ENCODE measurements around the gene TNC.

TNC gene

GRCh38 chr9:115006660-115007059 is 111.3 kb downstream of the TNC start:
- DNase-seq, result no peak

DNA sequence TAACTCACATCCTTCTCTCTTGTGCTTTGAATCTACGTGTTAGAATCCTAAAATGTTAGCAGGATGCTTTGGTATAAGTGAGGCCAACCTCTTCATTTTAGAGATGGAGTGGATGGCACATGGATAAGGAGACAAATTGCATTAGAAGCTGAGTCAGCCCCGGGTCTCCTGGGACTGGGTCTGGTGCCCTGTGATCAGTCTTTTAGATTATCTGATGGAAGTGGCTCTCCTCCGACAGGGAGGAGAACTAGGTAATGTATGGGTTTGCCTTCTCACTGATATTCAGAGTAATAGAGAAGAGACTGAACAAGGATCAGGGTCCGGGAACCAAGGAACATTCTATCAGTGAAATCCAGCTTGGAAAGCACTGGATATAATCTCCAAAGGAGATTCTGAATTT is 112.6 kb downstream of the TNC start:
- no peak for DNase-seq

DNA sequence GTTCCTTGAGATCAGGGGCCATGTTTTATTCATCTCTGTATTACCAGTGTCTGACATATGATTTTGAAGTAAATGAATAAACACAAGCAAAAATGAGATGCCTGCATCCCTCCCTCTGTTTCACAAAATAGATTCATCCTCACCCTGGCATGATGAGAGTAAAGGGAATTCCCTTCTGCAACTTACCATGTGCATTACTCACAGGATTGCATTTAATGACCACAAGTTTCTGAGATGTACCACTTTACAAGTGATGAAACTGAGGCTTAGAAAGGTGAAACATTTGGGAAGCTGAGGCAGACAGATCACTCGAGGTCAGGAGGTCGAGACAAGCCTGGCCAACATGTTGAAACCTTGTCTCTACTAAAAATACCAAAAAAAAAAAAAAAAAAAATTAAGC is 113.4 kb downstream of the TNC start:
- DNase-seq, result no peak

GRCh38 chr9:115002371-115003120 is 115.4 kb downstream of the TNC start:
- DNase-seq, result no peak

- DNase-seq, result no peak
These were observed 117.7 kb downstream of the TNC start for GRCh38 chr9:115000217-115000639.

DNA sequence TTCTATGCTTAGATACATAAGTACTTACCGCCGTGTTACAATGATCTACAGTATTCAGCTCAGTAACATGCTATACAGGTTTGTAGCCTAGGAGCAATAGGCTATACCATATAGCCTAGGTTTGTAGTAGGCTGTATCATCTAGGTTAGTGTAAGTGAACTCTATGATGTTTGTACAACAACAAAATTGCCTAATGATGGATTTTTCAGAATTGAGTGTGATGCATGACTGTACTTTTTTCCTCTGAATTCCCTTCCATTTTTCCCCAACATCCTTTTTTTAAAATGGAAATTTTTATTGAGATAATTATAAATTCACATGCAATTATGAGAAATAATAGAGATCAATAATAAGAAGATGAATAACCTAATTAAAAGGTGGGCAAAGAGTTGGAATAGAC is 119.6 kb downstream of the TNC start:
- no peak for DNase-seq

DNA sequence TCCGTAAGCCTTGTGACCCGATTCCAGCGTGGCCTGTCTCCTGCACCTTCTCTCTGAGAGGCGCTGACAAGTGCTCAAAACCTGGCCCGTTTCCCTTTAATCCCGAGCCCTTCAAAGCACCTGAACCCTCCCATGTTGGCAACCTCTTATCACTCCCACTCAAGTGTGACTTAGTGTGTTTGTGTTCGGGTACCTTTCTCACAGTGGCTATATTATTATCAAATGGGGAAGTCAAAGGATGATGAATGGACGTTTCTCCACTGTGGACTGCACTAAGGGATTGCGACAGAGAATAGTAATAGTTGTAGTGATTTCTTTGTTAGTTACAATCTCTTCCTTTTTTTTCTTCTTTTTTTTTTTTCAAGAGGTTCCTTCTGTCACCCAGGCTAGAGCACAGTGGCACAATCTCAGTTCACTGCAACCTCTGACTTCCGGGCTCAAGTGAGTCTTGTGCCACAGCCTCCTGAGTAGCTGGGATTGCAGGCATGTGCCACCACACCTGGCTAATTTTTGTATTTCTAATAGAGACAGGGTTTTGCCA is 122.2 kb downstream of the TNC start:
- no peak for DNase-seq

DNA sequence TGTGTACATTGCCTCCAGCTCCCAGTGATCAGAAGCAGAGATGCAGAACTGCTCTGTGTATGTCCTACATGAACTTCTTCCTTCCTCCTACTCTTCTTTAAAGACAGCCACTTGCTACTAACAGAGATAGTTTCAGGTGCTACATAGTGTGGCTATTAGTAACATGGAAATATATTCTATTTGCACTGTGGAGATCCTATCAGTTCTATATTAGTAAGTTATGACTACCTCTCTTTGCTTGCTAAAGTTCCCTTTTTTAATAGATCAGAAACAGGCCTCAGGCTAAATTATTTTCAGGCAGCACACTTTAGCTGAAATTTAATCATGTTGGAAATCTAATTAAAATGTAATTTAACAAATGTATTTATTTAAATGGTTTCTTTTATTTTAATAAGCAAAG is 123.2 kb downstream of the TNC start:
- DNase-seq, result no peak

- no peak for DNase-seq
These were observed 126.1 kb downstream of the TNC start for GRCh38 chr9:114991861-114992260.

DNA sequence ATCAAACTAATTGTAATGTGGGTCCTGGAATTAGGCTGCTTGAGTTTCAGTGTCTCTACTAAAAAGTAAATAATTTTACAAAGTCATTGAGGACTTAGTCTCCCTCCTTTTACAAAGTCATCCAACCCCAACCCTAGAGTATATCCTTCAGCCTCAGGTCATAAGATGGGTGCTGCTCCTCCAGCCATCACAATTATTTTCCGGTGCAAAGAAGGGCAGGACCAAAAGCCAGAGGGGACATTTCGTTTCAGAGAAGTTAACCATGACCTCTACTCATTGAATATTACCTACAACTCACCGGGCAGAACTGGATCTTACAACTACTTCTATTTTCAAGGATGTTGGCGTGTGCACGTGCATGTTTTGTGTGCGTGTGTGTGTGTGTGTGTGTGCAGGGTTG is 127.1 kb downstream of the TNC start:
- DNase-seq, result no peak

DNA sequence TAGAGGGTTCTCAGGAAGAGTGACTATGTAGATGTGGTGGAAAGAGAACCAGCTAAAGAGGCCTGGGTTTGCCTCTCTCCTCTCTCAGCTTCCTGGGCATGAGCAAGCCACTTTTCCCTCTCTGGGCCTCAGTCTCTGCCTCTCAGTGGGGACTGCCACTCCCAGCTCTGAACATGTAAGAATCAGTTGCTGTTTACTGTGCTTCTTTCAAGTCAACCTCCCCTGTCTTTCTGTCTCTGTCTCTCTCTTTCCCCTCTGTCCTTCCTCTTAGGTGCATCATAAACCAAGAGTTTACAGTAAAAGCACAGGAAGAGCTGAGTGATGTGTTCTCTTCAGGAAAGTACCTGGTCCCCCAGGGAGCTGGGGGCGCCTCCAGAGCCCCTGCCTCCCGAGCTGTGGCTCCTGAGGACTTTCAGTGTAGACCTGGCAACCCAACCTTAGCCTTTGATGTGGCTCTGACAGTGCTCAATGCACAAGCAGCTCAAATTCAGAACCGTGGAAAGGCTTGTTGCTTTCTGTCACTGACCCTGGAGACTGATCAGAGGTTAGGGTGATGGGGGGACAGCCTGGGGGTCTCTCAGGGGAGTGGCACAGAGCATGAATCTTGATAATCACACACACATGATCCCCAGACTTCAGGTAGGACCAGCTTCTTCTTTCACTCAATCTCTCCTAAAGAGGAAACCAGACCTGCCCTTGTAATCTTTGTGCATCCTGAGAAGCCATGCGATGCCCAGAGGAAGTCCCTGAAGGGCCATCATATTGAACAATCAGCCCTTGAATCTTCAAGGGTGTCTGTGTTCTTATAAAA is 128.2 kb downstream of the TNC start:
- DNase-seq, result no peak

DNA sequence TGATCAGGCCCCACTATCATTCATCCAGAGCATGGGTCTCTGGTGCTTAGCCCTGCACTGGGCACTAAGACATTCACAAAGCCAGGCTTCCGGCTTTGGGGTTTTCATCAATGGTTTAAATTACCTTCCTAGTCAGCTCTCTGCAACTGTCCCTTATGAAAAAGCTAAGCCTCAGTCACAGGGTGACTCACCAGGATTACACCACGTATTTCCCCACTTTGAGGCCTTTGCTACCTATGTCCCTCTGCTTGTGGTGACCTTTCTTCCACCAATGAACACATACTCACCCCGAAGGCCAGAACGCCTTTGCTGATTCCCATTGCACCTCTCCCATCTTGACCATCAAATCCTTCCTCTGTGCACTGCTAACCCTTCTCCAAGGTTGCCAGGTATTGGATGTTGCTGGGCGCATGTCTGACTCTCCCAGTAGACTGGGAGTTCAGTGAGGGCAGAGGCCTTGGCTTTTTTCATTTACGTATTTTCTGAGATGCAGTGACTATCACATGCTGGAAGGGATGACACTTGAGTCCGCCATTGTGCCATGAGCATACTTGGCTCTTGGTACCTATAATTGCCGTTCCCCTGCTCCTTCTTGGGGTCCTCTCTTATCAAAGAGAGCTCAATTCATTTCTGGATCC is 128.9 kb downstream of the TNC start:
- DNase-seq, result no peak

DNA sequence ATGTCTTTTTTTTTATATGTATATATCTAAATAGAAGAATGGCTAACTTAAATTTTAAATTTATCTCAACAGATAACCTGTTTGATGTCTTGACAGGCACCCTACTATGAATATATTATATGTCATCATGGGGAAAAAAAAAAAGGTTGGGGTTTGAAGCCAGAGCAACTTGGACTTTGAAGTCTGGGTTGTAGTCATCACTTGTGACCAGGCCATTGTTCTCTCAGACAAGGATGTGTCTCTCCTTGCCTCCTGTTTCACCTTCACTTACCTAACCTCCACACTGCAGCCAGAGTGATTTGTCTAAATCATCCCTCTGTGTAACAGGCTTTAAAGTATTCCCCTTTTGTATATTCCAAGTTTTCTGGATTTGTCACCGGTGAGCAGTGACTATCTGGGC is 130.8 kb downstream of the TNC start:
- no peak for DNase-seq

DNA sequence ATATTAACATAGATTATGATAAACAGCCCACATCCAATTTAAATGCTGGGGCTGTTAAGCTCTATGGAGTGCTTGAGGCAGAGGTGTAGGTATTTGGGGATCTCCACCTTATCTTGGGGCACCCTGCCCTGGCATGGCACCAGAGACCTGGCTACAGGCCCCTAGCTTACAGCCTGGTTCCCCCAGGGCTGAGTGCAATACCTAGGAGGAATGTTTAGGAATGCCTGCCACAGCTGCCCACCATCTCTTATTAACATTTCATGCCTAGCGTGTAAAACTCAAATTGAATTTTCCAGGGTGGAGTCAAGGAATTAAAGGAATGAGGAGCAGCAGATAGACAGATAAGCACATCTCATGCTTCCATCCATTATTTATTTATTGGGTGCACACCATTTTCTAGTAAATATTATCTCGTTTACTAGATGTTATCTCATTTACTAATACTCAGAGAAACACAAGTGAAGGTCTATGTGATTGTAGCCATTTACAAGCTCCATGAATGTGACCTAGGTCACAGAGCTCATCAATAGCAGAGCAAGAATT is 131.9 kb downstream of the TNC start:
- no peak for DNase-seq

GRCh38 chr9:114981063-114981462 is 136.9 kb downstream of the TNC start:
- DNase-seq, result no peak

GRCh38 chr9:114973216-114973615 is 144.7 kb downstream of the TNC start:
- no peak for DNase-seq

DNA sequence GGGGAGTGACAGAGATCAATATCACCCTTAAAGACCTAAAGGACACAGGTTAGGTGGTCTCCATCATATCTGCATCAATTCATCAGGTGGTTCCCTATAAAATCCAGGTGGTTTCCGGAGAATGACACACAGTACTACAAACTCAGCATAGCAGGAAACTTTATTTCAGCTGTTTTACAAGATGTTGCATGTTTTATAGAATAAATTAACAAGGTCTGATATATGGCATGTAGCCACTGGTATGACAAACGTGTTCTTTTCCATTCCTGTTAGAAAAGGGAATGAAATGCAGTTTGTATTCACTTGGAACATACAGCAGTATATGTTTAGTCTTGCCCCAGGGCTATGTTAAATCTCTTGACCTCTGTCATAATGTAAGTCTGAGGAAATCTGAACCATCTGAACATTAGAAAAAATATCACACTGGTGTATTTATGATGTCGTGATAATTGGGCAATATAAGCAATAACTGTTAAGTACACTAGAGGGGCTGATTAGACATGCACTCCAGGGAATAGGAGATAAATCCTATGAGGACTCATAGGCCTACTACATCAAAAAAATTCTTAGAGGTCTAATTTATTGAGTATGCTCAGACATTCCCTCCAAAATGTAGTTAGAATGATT is 145.3 kb downstream of the TNC start:
- no peak for DNase-seq

All from midbrain (tissue), 1 donor.